ENCODE results near the gene ZNF71. TPM values are rescaled to one million over a fixed set of nuclear protein-coding genes. Genes with fewer than 3 reads are reported as not detected.

Gene ZNF71
- total and polyA plus RNA-seq, 2 donors (not counting 1 experiment from before 2014, with no cell fraction given): 6.4 to 9.3 TPM

DNA sequence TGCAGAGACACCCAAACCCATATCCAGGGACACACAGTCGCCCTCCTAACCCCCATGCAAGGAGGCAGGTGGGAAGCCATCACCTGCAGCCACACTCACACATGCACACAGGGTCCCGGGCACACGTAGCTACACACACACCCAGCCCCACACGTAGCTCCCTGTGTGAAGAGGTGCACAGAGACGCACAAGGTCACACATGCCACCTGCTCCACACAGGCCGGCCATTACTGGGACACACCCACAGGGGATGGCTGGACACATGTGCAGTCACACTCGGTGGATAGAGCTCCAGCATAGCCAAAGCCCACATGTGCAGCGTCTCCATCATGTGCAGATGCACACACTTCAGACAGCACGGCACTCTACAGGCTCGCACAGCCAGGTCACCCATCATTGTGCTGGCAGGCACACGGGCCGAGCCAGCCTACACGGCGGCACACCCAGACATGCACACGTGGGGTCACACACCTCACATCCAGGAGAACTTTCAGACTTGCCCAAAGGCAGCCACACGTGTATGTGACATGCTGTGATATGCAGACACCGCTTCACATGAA is 75.4 kb downstream of the ZNF71 start:
- no peaks in the 10 kb centered on the region for H3K27me3 Mint-ChIP-seq
- Histone ChIP-seq H3K9ac (ENCODE audit: low read length) (peak overlapping the region; percentile 72), H3K79me2 (ENCODE audit: control insufficient read depth, insufficient read depth, low read length) (peaks cover 14% of the 10 kb centered on the region), H3K4me3 (ENCODE audit: control extremely low read depth in 1 of 5, extremely low read depth in 1 of 5, insufficient read depth in 1 of 5, low read depth in 2 of 5, low read length in 4 of 5) (peak overlapping the region in 4 of 5 experiments; percentile 51 to 83 (median 74)), H3K4me1 (ENCODE audit: control insufficient read depth in 2 of 2, insufficient read depth in 2 of 2, low read length in 2 of 2) (peaks cover 9 to 18% of the 10 kb centered on the region in 2 donors), H3K4me2 (replicated peaks; ENCODE audit: low read depth, low read length, poor library complexity, severe bottlenecking) (peak overlapping the region; percentile 85), H3K27ac (ENCODE audit: low read length in 2 of 2) (no peak overlapping the region), H3K36me3 (replicated peaks in 1 of 2; ENCODE audit: control extremely low read depth in 1 of 2, control insufficient read depth in 1 of 2, extremely low read depth in 1 of 2, insufficient read depth in 2 of 2, low read length in 1 of 2) (no peaks in the 10 kb centered on the region), H4K20me1 (ENCODE audit: control insufficient read depth, insufficient read depth, low read length, poor library complexity, severe bottlenecking) (no peaks in the 10 kb centered on the region), H2AFZ (ENCODE audit: insufficient read depth, low read depth, low read length, poor library complexity, severe bottlenecking) (peak overlapping the region; percentile 89), H3K27me3 (replicated peaks in 1 of 4; ENCODE audit: control extremely low read depth in 1 of 4, control insufficient read depth in 3 of 4, insufficient read depth in 4 of 4, low read length in 3 of 4) (no peaks in the 10 kb centered on the region), H3K9me3 (ENCODE audit: control extremely low read depth in 1 of 3, control insufficient read depth in 2 of 3, insufficient read depth in 1 of 3, low read length in 2 of 3) (peaks cover 0 to 57% (median 0%) of the 10 kb centered on the region in 3 donors)
- POLR2A ChIA-PET: no interaction called here
- WGBS (ENCODE audit: insufficient coverage): 93% methylated on average over 17 of the region's 17 CpGs
- TF ChIP-seq EZH2 (IDR thresholded peaks at IDR 0.05; ENCODE audit: borderline replicate concordance, insufficient read depth, low read depth, low read length, poor library complexity, severe bottlenecking): no peak
- no peak for TF ChIP-seq CTCF (IDR thresholded peaks at IDR 0.05)
- no peaks in the 10 kb centered on the region for H3K9me3 Mint-ChIP-seq (ENCODE audit: insufficient read depth)
- no peak for DNase-seq
- H3K4me1 Mint-ChIP-seq: peaks cover 14% of the 10 kb centered on the region
- CTCF ChIA-PET: no interaction called here
- H3K27ac Mint-ChIP-seq: peak overlapping the region; percentile 84
- intact Hi-C loops (cut with micrococcal nuclease): loop anchor here (2.0 to 5.0 kb wide), 2 partner anchors 570 to 1637 kb away; partner anchors contain the start of genes ERVK3-1 and ZNF805
- ATAC-seq (ENCODE audit: low read depth): no peak
- peak overlapping the region; percentile 98 for H3K4me3 Mint-ChIP-seq

DNA sequence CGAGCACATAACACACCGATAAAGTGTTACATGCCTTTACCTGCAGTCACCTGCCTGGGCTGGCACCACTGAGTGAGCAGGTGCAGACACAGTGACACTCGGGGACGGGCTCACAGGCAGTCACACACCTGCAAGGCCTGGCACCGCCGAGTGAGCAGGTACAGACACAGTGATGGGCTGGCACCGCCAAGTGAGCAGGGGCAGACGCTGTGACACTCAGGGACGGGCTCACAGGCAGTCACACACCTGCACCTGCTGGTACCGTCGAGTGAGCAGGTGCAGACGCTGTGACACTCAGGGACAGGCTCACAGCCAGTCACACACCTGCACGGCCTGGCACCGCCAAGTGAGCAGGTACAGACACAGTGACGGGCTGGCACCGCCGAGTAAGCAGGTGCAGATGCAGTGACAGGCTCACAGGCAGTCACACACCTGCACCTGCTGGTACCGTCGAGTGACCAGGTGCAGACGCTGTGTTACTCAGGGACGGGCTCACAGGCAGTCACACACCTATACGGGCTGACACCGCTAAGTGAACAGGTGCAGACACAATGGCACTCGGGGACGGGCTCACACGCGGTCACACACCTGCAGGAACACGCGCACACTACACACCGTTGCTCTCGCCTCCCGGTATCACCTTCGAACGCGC is 76.0 kb downstream of the ZNF71 start:
- no peaks in the 10 kb centered on the region for H3K9me3 Mint-ChIP-seq (ENCODE audit: insufficient read depth)
- Histone ChIP-seq H3K36me3 (replicated peaks in 1 of 2; ENCODE audit: control extremely low read depth in 1 of 2, control insufficient read depth in 1 of 2, extremely low read depth in 1 of 2, insufficient read depth in 2 of 2, low read length in 1 of 2) (no peaks in the 10 kb centered on the region), H3K79me2 (ENCODE audit: control insufficient read depth, insufficient read depth, low read length) (peaks cover 14% of the 10 kb centered on the region), H3K4me1 (ENCODE audit: control insufficient read depth in 2 of 2, insufficient read depth in 2 of 2, low read length in 2 of 2) (peaks cover 9 to 18% of the 10 kb centered on the region in 2 donors), H3K27me3 (replicated peaks in 1 of 4; ENCODE audit: control extremely low read depth in 1 of 4, control insufficient read depth in 3 of 4, insufficient read depth in 4 of 4, low read length in 3 of 4) (no peaks in the 10 kb centered on the region), H4K20me1 (ENCODE audit: control insufficient read depth, insufficient read depth, low read length, poor library complexity, severe bottlenecking) (no peaks in the 10 kb centered on the region), H2AFZ (ENCODE audit: insufficient read depth, low read depth, low read length, poor library complexity, severe bottlenecking) (peak overlapping the region; percentile 89), H3K27ac (ENCODE audit: low read length in 2 of 2) (no peak overlapping the region), H3K9me3 (ENCODE audit: control extremely low read depth in 1 of 3, control insufficient read depth in 2 of 3, insufficient read depth in 1 of 3, low read length in 2 of 3) (peaks cover 0 to 55% (median 0%) of the 10 kb centered on the region in 3 donors), H3K9ac (ENCODE audit: low read length) (peak overlapping the region; percentile 72), H3K4me2 (replicated peaks; ENCODE audit: low read depth, low read length, poor library complexity, severe bottlenecking) (peak overlapping the region; percentile 85), H3K4me3 (ENCODE audit: control extremely low read depth in 1 of 5, extremely low read depth in 1 of 5, insufficient read depth in 1 of 5, low read depth in 2 of 5, low read length in 4 of 5) (peak overlapping the region; percentile 27 to 83 (median 72))
- WGBS (ENCODE audit: insufficient coverage): 41% methylated on average over 35 of the region's 35 CpGs
- no peaks in the 10 kb centered on the region for H3K27me3 Mint-ChIP-seq
- intact Hi-C loops (cut with micrococcal nuclease): loop anchor here (1.0 to 5.0 kb wide), 5 partner anchors 104 to 1636 kb away; partner anchors contain the start of genes ERVK3-1, ZFP28, ZNF470 and ZNF582
- TF ChIP-seq CTCF (IDR thresholded peaks at IDR 0.05) (no peak), EZH2 (IDR thresholded peaks at IDR 0.05; ENCODE audit: borderline replicate concordance, insufficient read depth, low read depth, low read length, poor library complexity, severe bottlenecking) (no peak)
- POLR2A ChIA-PET: no interaction called here
- peak; percentile 13 for ATAC-seq (ENCODE audit: low read depth)
- CTCF ChIA-PET: no interaction called here
- peak; percentile 10 for DNase-seq
- peaks cover 14% of the 10 kb centered on the region for H3K4me1 Mint-ChIP-seq
- H3K4me3 Mint-ChIP-seq: peak overlapping the region; percentile 98
- H3K27ac Mint-ChIP-seq: peak overlapping the region; percentile 89

Measured in B cell (primary cell).